ENCODE measurements around the gene FBXO31. TPM values are rescaled to one million over a fixed set of nuclear protein-coding genes. Genes with fewer than 3 reads are reported as not detected.

FBXO31 gene
- total and polyA plus RNA-seq, 2 experiments from 2014 or later = 19.3 to 31.0 TPM

- in situ Hi-C loops (cut with MboI) = no loop called here
- Histone ChIP-seq H3K27me3 (replicated peaks; ENCODE audit: insufficient read depth) (no peaks in the 10 kb centered on the region), H3K9me3 (ENCODE audit: low read depth) (no peaks in the 10 kb centered on the region), H3K27ac (no peak overlapping the region), H3K79me2 (ENCODE audit: insufficient read depth) (peaks cover 100% of the 10 kb centered on the region), H3K9me2 (ENCODE audit: insufficient read depth) (no peaks in the 10 kb centered on the region), H3K4me3 (no peak overlapping the region), H3F3A (ENCODE audit: insufficient read depth) (no peaks in the 10 kb centered on the region), H3K9ac (no peak overlapping the region), H4K20me1 (ENCODE audit: insufficient read depth) (no peaks in the 10 kb centered on the region), H3K4me2 (ENCODE audit: unreplicated experiment) (no peak overlapping the region), H2AFZ (no peak overlapping the region), H3K4me1 (ENCODE audit: insufficient read depth) (0 out of 2 replicates have a peak, but pooled peaks cover 1% of the 10 kb centered on the region), H3K36me3 (ENCODE audit: low read depth) (no peaks in the 10 kb centered on the region; the same call in 1 of the 2 replicates)
- DNase-seq = no peak
- WGBS, 2 experiments (ENCODE audit: low coverage in 1 of 2, low lambda C conversion rate in 2 of 2, missing lambda C conversion rate in 2 of 2) = 95 to 96% methylated on average over 16 of the region's 16 CpGs
- TF ChIP-seq EZH2 (IDR thresholded peaks at IDR 0.05; ENCODE audit: insufficient read depth, poor library complexity, severe bottlenecking) = no peak
- TF ChIP-seq EZH2phosphoT487 (IDR thresholded peaks at IDR 0.05; ENCODE audit: insufficient read depth, low read depth) = no peak
Observed at GRCh38 chr16:87369796-87370719, 13.5 kb downstream of the FBXO31 start.

GRCh38 chr16:87369117-87369765 lies 14.3 kb downstream of the FBXO31 start:
- Histone ChIP-seq H3F3A (ENCODE audit: insufficient read depth) (no peaks in the 10 kb centered on the region), H3K36me3 (ENCODE audit: low read depth) (no peaks in the 10 kb centered on the region; the same call in 1 of the 2 replicates), H3K27me3 (replicated peaks; ENCODE audit: insufficient read depth) (no peaks in the 10 kb centered on the region), H3K4me3 (no peak overlapping the region), H3K4me1 (ENCODE audit: insufficient read depth) (no peaks in the 10 kb centered on the region), H3K27ac (no peak overlapping the region), H2AFZ (no peak overlapping the region), H3K9ac (no peak overlapping the region), H3K79me2 (ENCODE audit: insufficient read depth) (peaks cover 100% of the 10 kb centered on the region), H3K9me3 (ENCODE audit: low read depth) (no peaks in the 10 kb centered on the region), H3K4me2 (ENCODE audit: unreplicated experiment) (no peak overlapping the region), H4K20me1 (ENCODE audit: insufficient read depth) (no peaks in the 10 kb centered on the region), H3K9me2 (ENCODE audit: insufficient read depth) (no peaks in the 10 kb centered on the region)
- in situ Hi-C loops (cut with MboI) = no loop called here
- WGBS, 2 experiments (ENCODE audit: low coverage in 1 of 2, low lambda C conversion rate in 2 of 2, missing lambda C conversion rate in 2 of 2) = 94 to 96% methylated on average over 14 of the region's 14 CpGs
- no peak for TF ChIP-seq EZH2phosphoT487 (IDR thresholded peaks at IDR 0.05; ENCODE audit: insufficient read depth, low read depth)
- TF ChIP-seq EZH2 (IDR thresholded peaks at IDR 0.05; ENCODE audit: insufficient read depth, poor library complexity, severe bottlenecking) = no peak
- DNase-seq = no peak

GRCh38 chr16:87368029-87368770 lies 15.4 kb downstream of the FBXO31 start:
- Histone ChIP-seq H3F3A (ENCODE audit: insufficient read depth) (no peaks in the 10 kb centered on the region), H3K27ac (no peak overlapping the region), H3K9me2 (ENCODE audit: insufficient read depth) (no peaks in the 10 kb centered on the region), H3K4me2 (ENCODE audit: unreplicated experiment) (no peak overlapping the region), H3K4me3 (no peak overlapping the region), H3K79me2 (ENCODE audit: insufficient read depth) (peaks cover 100% of the 10 kb centered on the region), H3K27me3 (replicated peaks; ENCODE audit: insufficient read depth) (no peaks in the 10 kb centered on the region), H4K20me1 (ENCODE audit: insufficient read depth) (no peaks in the 10 kb centered on the region), H3K9ac (no peak overlapping the region), H3K36me3 (ENCODE audit: low read depth) (no peaks in the 10 kb centered on the region; the same call in 1 of the 2 replicates), H3K9me3 (ENCODE audit: low read depth) (no peaks in the 10 kb centered on the region), H2AFZ (no peak overlapping the region), H3K4me1 (ENCODE audit: insufficient read depth) (no peaks in the 10 kb centered on the region)
- in situ Hi-C loops (cut with MboI) = no loop called here
- no peak for DNase-seq
- TF ChIP-seq EZH2 (IDR thresholded peaks at IDR 0.05; ENCODE audit: insufficient read depth, poor library complexity, severe bottlenecking) (no peak), EZH2phosphoT487 (IDR thresholded peaks at IDR 0.05; ENCODE audit: insufficient read depth, low read depth) (no peak)
- 72 to 78% methylated on average over 5 of the region's 5 CpGs for WGBS, 2 experiments (ENCODE audit: low coverage in 1 of 2, low lambda C conversion rate in 2 of 2, missing lambda C conversion rate in 2 of 2)

GRCh38 chr16:87367529-87367928 lies 16.0 kb downstream of the FBXO31 start:
- 89 to 92% methylated on average over 9 of the region's 9 CpGs for WGBS, 2 experiments (ENCODE audit: low coverage in 1 of 2, low lambda C conversion rate in 2 of 2, missing lambda C conversion rate in 2 of 2)

More at GRCh38 chr16:87367529-87367928, 16.0 kb downstream of the FBXO31 start:
- H3K27ac ChIP-seq = no peak overlapping the region
- H3K36me3 ChIP-seq (ENCODE audit: low read depth) = no peaks in the 10 kb centered on the region; the same call in 1 of the 2 replicates
- H3K27me3 ChIP-seq (replicated peaks; ENCODE audit: insufficient read depth) = no peaks in the 10 kb centered on the region
- H3F3A ChIP-seq (ENCODE audit: insufficient read depth) = no peaks in the 10 kb centered on the region
- no peak overlapping the region for H2AFZ ChIP-seq
- in situ Hi-C loops (cut with MboI) = no loop called here
- no peak overlapping the region for H3K4me3 ChIP-seq
- no peak for TF ChIP-seq EZH2 (IDR thresholded peaks at IDR 0.05; ENCODE audit: insufficient read depth, poor library complexity, severe bottlenecking)
- no peaks in the 10 kb centered on the region for H3K4me1 ChIP-seq (ENCODE audit: insufficient read depth)
- no peaks in the 10 kb centered on the region for H3K9me3 ChIP-seq (ENCODE audit: low read depth)
- no peaks in the 10 kb centered on the region for H4K20me1 ChIP-seq (ENCODE audit: insufficient read depth)
- no peak for DNase-seq
- no peak overlapping the region for H3K9ac ChIP-seq
- peaks cover 100% of the 10 kb centered on the region for H3K79me2 ChIP-seq (ENCODE audit: insufficient read depth)
- no peaks in the 10 kb centered on the region for H3K9me2 ChIP-seq (ENCODE audit: insufficient read depth)
- no peak overlapping the region for H3K4me2 ChIP-seq (ENCODE audit: unreplicated experiment)
